Measurements from ENCODE around the gene FRMD5. TPM values are rescaled to one million over a fixed set of nuclear protein-coding genes. Genes with fewer than 3 reads are reported as not detected.

The FRMD5 gene
- polyA plus RNA-seq, 1 donor from 2014 or later, result 0.30 TPM

DNA sequence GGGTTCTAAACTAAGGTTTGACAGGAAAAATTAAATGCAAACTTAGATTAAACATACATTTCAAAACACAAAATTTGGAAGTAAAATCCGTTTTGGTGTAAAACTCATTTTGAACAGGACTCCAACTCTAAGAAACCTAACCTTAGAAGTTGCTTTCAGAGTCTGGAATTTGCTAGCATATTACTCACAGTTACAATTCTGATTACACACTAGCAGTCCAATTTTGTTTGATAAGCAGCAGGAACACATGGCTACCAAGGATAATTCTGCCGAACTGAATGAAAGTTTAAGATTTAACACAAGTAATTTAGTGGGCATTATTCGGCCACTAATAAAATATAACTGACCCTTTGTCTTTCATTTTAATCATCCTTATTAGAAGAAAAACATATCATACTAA, 49.6 kb downstream of the FRMD5 start:
- no peaks in the 10 kb centered on the region for H3K27me3 Mint-ChIP-seq
- no peaks in the 10 kb centered on the region for H3K9me3 Mint-ChIP-seq
- H3K27ac Mint-ChIP-seq, result no peak overlapping the region
- no peaks in the 10 kb centered on the region for H3K4me1 Mint-ChIP-seq
- no peak overlapping the region for H3K4me3 Mint-ChIP-seq
- H3K36me3 Mint-ChIP-seq, result no peaks in the 10 kb centered on the region

DNA sequence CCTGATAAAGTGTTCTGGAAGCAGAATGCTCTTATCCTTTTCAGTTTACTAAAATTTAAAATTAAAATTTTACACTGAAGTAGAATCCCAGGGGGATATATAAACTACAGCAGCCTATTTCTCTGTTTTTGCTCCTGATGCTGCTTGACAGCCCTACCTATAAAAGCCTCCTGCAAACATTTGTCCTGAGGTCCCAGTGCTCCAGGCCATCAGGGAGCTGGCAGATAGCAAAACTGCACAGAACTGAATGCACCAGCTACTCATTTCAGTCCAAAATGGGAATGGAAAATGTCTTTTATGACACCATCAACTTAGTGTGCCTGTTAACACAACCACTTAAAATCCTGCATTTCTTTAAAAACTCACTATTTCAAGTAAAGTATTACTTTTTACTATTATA, 50.1 kb downstream of the FRMD5 start:
- Mint-ChIP-seq H3K27me3 (no peaks in the 10 kb centered on the region), H3K4me3 (no peak overlapping the region)

DNA sequence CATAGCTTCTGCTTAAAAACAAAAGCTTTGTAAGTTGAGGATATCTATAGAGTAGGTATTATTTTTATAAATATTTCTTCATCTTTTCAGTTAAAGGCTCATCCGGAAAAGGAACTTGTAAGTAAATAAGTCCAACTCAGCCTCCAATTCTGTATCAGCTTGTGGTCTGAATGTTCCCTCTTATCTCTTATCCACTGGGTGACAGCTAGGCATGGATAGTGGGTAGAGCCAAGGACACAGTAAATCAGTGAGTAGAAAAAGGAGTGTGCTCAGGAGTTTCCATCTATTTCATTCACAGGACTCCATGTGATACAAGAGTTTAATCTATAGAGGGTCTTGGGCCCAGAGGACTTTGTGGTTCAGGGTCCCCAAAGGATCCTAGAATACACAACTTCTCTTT, 50.9 kb downstream of the FRMD5 start:
- H3K27ac Mint-ChIP-seq, result no peak overlapping the region

More for the DNA sequence above, 50.1 kb downstream of the FRMD5 start:
- Mint-ChIP-seq H3K27ac (no peak overlapping the region), H3K9me3 (no peaks in the 10 kb centered on the region), H3K36me3 (no peaks in the 10 kb centered on the region), H3K4me1 (no peaks in the 10 kb centered on the region)

DNA sequence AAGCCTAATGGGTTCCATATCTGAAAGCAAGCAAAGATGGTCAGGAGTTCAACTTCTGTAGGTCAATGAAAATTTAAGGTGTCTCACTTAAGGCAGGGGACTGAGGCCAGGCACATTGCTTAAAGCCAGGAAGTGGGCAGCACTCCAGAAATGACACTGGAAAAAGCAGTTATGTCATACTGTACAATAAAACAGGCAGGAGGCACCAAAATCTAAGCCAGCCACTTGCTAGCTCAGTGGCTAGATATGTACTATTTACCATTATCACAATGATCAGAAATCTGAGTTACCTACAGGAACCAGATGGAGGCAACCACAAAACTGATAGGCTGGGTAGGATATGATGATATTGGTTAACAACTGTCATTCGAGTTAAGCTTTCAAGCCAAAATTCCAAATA, 57.3 kb downstream of the FRMD5 start:
- Mint-ChIP-seq H3K27ac (no peak overlapping the region), H3K9me3 (no peaks in the 10 kb centered on the region), H3K4me1 (no peaks in the 10 kb centered on the region), H3K4me3 (no peak overlapping the region), H3K36me3 (no peaks in the 10 kb centered on the region), H3K27me3 (no peaks in the 10 kb centered on the region)

More for the DNA sequence above, 50.9 kb downstream of the FRMD5 start:
- H3K9me3 Mint-ChIP-seq, result no peaks in the 10 kb centered on the region
- H3K36me3 Mint-ChIP-seq, result no peaks in the 10 kb centered on the region
- H3K27me3 Mint-ChIP-seq, result no peaks in the 10 kb centered on the region
- no peak overlapping the region for H3K4me3 Mint-ChIP-seq
- no peaks in the 10 kb centered on the region for H3K4me1 Mint-ChIP-seq

DNA sequence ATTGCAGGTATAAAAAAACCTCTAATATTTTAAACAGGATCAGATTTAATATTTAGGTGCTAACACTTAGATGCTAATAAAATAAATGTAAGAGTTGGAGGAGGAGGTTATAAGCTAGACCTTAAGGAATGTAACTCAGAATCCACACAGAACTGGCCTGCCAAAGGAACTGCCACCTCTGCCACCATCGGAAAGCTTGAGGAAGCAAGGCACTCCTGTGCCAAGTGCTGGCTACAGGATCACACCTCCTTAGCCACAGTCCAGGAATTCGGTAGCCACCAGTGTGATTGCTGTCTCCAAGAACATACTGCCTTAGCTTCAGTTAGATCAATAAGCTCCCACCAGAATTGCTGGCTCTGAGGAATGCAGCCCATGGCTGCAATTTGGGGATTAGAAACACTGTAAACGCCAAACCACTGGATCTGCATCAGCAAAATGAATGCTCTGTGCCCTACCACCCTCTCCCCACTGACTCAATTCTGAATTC, 58.0 kb downstream of the FRMD5 start:
- Mint-ChIP-seq H3K4me1 (no peaks in the 10 kb centered on the region), H3K9me3 (no peaks in the 10 kb centered on the region), H3K36me3 (no peaks in the 10 kb centered on the region), H3K27ac (no peak overlapping the region), H3K4me3 (no peak overlapping the region), H3K27me3 (no peaks in the 10 kb centered on the region)

DNA sequence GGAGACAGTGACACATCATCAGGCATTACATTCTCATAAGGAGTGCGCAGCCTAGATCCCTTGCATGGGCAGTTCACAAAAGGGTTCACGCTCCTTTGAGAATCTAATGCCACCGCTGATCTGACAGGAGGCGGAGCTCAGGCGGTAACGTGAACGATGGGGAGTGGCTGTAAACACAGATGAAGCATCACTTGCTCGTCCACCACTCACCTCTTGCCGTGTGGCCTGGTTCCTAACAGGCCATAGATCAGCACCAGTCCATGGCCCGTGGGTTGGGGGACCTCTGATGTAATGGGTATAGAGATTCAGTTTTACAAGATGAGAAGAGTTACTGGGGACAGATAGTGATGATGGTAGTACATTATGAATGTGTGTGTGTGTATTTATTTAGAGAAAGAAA, 63.0 kb downstream of the FRMD5 start:
- peaks cover 2% of the 10 kb centered on the region for H3K27me3 Mint-ChIP-seq
- H3K4me1 Mint-ChIP-seq, result no peaks in the 10 kb centered on the region
- no peaks in the 10 kb centered on the region for H3K9me3 Mint-ChIP-seq
- no peaks in the 10 kb centered on the region for H3K36me3 Mint-ChIP-seq
- H3K27ac Mint-ChIP-seq, result peak overlapping the region in 1 of 3 donors; percentile 54
- H3K4me3 Mint-ChIP-seq, result no peak overlapping the region

DNA sequence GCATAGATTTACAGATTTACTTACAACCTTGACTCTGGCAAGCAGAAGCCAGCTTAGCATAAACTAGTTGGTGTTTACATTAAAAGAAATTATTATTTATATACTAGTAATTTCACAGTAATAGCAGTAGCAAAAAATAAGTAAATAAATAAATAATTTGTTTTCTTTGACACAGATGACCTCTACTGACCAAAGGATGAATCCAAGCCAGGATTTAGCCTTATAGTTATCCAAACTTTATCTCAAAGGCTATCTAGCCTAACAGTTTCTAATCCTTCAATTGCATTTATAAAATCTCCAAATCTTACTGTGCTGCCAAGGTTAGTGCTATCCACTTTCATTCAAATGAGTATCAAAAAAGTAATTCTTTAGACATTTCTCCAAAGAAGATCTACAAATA, 64.3 kb downstream of the FRMD5 start:
- H3K27me3 Mint-ChIP-seq, result peaks cover 4% of the 10 kb centered on the region
- no peaks in the 10 kb centered on the region for H3K4me1 Mint-ChIP-seq
- no peak overlapping the region for H3K27ac Mint-ChIP-seq
- no peaks in the 10 kb centered on the region for H3K9me3 Mint-ChIP-seq
- H3K4me3 Mint-ChIP-seq, result no peak overlapping the region
- no peaks in the 10 kb centered on the region for H3K36me3 Mint-ChIP-seq

DNA sequence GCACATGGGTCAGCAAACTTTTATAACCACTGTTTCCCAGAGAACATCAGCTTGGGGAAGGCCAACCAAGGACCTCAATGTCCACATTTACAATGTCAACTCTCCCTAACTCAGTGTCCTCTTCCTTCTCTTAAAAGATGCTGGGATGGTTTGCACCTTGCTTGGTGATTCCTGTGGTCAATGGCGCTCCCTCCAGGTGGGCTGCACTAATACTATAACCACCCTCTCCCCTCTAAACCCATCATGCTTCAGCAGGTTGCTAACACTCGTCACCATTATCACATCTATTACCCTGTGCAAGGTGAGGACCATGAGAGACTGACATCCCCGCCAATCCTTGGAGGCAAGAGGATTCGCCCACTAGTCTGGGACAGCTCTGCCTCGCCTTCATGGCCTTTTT, 65.2 kb downstream of the FRMD5 start:
- Mint-ChIP-seq H3K4me1 (no peaks in the 10 kb centered on the region), H3K9me3 (no peaks in the 10 kb centered on the region), H3K36me3 (no peaks in the 10 kb centered on the region), H3K27me3 (peaks cover 4% of the 10 kb centered on the region), H3K4me3 (no peak overlapping the region), H3K27ac (no peak overlapping the region)

DNA sequence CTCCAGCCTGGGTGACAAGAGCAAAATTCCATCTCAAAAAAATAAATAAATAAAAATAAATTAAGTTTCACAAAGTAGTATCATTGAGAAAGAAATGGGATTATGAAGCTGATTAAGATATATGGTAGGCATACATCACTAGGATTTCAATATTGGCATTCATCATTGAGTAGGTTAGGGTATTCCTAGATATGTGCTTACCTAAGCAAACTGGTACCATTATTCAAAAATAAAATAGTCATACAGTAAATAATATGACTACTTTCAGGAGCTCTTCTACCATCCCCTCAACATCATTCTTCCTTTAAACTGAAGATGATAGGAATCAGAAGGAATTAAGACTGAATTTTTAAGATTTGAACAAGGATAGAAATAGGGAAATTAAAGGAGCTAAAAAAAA, 66.6 kb downstream of the FRMD5 start:
- H3K27me3 Mint-ChIP-seq, result peaks cover 4% of the 10 kb centered on the region
- H3K4me1 Mint-ChIP-seq, result no peaks in the 10 kb centered on the region
- H3K9me3 Mint-ChIP-seq, result no peaks in the 10 kb centered on the region
- no peak overlapping the region for H3K27ac Mint-ChIP-seq
- H3K36me3 Mint-ChIP-seq, result no peaks in the 10 kb centered on the region
- no peak overlapping the region for H3K4me3 Mint-ChIP-seq

DNA sequence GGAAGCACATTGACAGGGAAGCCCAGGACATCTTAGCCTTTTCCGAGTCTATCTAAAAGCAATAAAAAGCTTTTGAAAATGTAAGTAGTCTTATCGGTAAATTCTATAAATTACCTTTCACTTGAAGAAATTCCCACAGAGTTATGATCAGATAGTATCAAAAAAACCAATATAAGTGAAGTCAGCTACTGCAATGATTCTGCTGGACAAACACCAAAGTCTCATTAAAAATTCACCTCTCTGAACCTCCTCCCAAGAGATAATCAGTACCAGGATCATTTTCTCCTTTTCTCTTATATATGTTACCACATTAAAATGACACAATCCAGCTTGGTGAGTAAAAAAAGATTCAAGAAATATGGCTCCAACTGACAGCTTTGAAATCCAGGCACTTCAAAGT, 69.2 kb downstream of the FRMD5 start:
- no peaks in the 10 kb centered on the region for H3K36me3 Mint-ChIP-seq
- peaks cover 4% of the 10 kb centered on the region for H3K27me3 Mint-ChIP-seq
- H3K4me3 Mint-ChIP-seq, result no peak overlapping the region
- H3K9me3 Mint-ChIP-seq, result no peaks in the 10 kb centered on the region
- H3K27ac Mint-ChIP-seq, result no peak overlapping the region
- H3K4me1 Mint-ChIP-seq, result no peaks in the 10 kb centered on the region

DNA sequence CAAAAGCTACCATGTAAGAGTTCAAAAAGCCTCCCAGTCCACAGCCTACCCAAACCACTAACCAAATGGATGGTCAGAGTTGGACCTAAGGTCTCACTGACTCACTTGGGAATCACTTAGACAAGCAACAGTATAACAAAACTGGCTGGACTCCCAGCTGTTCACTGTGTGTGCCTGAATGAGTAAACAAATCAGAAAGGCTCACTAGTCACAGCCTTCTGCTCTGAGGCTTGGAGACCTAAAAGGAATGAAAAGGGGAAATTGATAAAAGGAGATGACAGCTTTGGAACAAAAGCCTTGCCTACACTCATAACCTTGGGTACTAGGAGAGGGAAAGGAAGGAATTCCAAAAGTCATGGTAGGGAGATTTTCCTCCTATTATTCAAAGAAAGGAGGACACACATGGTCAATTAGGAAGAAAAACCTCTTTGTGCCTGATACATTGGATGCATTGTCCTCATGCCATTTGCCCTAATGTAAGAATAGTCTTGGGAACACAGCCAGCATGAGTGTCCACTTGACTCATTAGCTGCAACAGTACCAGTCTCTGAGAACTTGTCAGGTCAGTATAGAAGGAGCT, 92.3 kb downstream of the FRMD5 start:
- no peaks in the 10 kb centered on the region for H3K27me3 Mint-ChIP-seq
- H3K9me3 Mint-ChIP-seq, result no peaks in the 10 kb centered on the region
- no peaks in the 10 kb centered on the region for H3K36me3 Mint-ChIP-seq
- H3K27ac Mint-ChIP-seq, result no peak overlapping the region
- no peak overlapping the region for H3K4me3 Mint-ChIP-seq
- no peaks in the 10 kb centered on the region for H3K4me1 Mint-ChIP-seq

DNA sequence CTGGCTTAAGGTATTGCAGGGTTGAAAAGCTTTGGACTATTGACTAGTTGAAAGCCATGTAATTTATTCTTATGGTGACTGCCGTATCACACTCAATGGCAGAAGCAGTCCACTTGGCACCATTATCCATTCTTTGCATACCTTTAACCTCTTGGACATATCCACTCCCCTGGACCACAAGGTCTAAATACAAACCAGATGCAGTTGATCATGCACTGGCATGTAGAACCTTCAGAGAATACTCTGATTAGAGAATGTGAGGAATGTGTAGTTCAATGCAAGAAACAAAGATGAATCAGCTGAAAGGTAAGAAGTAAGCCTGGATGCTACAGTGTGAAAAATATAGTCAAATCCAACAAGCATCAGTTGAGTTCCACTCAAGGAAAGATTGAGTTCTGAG, 93.1 kb downstream of the FRMD5 start:
- Mint-ChIP-seq H3K27me3 (no peaks in the 10 kb centered on the region), H3K9me3 (no peaks in the 10 kb centered on the region), H3K36me3 (no peaks in the 10 kb centered on the region), H3K27ac (no peak overlapping the region), H3K4me3 (no peak overlapping the region), H3K4me1 (no peaks in the 10 kb centered on the region)

DNA sequence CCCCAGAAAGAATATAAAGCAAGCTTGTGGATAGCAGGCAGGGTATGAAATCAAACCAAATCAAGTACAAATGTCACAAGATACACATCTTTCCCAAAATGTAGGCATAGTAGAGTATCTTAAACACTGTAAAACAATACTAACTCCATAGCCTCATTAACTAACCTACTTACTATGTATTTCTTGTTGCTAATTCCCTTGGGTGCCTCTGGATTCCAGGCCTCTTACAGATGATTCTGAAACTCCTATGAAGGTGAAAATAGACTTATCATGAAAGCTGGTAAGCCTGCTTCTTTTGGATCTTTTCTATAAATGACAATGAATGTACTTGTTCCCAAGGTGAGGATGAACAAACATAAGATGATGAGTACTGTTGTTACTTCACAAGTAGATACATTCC, 93.8 kb downstream of the FRMD5 start:
- Mint-ChIP-seq H3K4me3 (no peak overlapping the region), H3K27me3 (no peaks in the 10 kb centered on the region), H3K4me1 (no peaks in the 10 kb centered on the region), H3K27ac (no peak overlapping the region), H3K9me3 (no peaks in the 10 kb centered on the region), H3K36me3 (no peaks in the 10 kb centered on the region)

DNA sequence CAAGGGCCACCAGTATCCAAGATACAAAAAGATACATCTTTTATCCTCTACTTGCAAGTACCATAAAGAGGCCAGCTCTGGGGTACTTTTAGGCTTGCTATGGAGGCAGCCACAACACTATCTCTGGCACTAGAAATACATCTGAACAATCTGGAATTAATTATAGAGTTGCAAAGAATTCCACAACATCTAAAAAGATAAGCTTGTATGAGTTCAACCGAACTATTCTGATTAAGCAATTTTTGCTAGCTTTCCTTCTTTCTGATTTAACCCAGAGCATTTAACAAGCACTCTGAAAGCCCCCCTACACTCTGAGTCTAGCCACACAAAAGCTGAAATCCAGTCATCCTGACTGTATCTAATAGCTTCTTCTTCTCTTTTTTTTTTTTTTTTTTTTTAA, 95.4 kb downstream of the FRMD5 start:
- H3K27me3 Mint-ChIP-seq, result peaks cover 6% of the 10 kb centered on the region
- H3K27ac Mint-ChIP-seq, result no peak overlapping the region
- H3K4me1 Mint-ChIP-seq, result no peaks in the 10 kb centered on the region
- no peaks in the 10 kb centered on the region for H3K36me3 Mint-ChIP-seq
- H3K9me3 Mint-ChIP-seq, result no peaks in the 10 kb centered on the region
- H3K4me3 Mint-ChIP-seq, result no peak overlapping the region

DNA sequence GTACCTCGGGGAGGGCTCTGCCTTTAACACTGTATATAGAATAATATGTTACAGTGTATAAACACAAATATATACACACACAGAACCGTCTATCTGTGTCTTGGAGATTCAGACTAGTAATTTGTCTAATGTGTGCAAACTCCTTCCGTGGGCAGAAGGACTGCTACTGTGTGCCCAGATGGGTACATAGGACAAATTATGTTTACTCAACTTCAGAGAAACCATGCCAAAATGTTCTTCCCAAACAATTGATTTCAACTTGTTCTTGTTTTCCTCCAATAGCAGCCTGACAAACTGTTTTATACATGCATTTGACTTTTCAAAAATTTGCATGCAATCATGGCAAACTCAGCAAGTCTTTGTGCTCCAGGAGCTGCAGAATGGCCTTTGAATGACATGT, 97.5 kb downstream of the FRMD5 start:
- Mint-ChIP-seq H3K27me3 (peaks cover 6% of the 10 kb centered on the region), H3K4me3 (no peak overlapping the region)

DNA sequence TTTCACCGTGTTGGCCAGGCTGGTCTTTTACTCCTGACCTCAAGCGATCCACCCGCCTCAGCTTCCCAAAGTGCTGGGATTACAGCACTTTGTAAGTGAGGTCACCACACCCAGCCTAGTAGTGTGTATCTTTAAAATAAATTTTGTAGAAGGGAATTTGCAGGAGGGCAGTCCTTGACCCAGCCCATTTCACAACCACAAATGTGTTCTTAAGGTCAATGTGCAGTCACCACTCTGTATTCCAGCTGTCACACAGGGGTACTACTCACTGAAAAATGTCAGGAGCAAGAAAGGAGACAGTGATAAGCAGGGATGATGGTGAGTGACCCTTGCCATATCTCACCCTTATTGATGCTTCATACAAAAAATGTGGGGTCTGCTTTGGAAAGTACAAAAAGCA, 98.5 kb downstream of the FRMD5 start:
- Mint-ChIP-seq H3K27me3 (peaks cover 9% of the 10 kb centered on the region), H3K27ac (no peak overlapping the region), H3K4me3 (no peak overlapping the region), H3K9me3 (no peaks in the 10 kb centered on the region), H3K4me1 (peaks cover 0 to 2% (median 0%) of the 10 kb centered on the region in 3 donors), H3K36me3 (no peaks in the 10 kb centered on the region)

More for the DNA sequence above, 97.5 kb downstream of the FRMD5 start:
- Mint-ChIP-seq H3K36me3 (no peaks in the 10 kb centered on the region), H3K4me1 (peaks cover 0 to 2% (median 0%) of the 10 kb centered on the region in 3 donors), H3K27ac (no peak overlapping the region), H3K9me3 (no peaks in the 10 kb centered on the region)

DNA sequence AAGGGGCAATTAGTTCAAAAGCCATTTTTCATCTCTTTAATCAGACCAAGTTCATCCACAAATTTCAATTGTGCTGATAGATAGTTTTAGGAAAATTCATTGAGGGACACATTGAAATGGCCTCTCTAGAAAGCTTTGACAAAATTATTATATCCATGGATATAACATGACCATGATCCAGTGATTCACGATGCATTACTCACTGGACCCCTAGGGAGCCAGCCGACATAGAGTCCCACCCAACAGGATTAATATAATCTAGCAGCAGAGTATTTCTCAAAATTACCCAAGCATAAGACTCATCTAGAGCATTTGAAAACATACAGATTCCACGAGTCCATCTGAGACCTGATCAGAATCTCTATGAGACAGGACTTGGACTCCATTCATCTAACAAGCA, 100.3 kb downstream of the FRMD5 start:
- Mint-ChIP-seq H3K4me1 (peaks cover 0 to 2% (median 0%) of the 10 kb centered on the region in 3 donors), H3K36me3 (no peaks in the 10 kb centered on the region), H3K27ac (no peak overlapping the region), H3K9me3 (no peaks in the 10 kb centered on the region), H3K4me3 (no peak overlapping the region), H3K27me3 (peaks cover 9% of the 10 kb centered on the region)
